H9 (cell line): Measurements from ENCODE around the gene METRNL. TPM values are rescaled to one million over a fixed set of nuclear protein-coding genes. Genes with fewer than 3 reads are reported as not detected.

Experiments used
- DNase-seq: peaks from one replicate; pipeline ENCODE4 v3.0.0-alpha.2; 2017
- H2AFZ ChIP-seq: one replicate; pipeline ENCODE4 v1.6.1; 2013; ENCODE audit warnings: mild to moderate bottlenecking, low read length, control low read depth, moderate library complexity
- H2AK5ac ChIP-seq: 2 replicates; pipeline ENCODE4 v1.6.1; 2013; ENCODE audit warnings: low read length, control low read depth, mixed read lengths; ENCODE audit not compliant: insufficient read length
- H2BK120ac ChIP-seq: one replicate; pipeline ENCODE4 v1.6.1; 2013; ENCODE audit warnings: low read depth, mild to moderate bottlenecking, low read length, control low read depth, inconsistent platforms; ENCODE audit not compliant: poor library complexity, severe bottlenecking
- H2BK12ac ChIP-seq: 2 replicates; pipeline ENCODE4 v1.6.1; 2013; ENCODE audit warnings: low read length, control low read depth, mixed read lengths, low read depth; ENCODE audit not compliant: insufficient read length
- H2BK15ac ChIP-seq: 2 replicates; pipeline ENCODE4 v1.6.1; 2013; ENCODE audit warnings: low read depth, low read length, control low read depth
- H2BK20ac ChIP-seq: one replicate; pipeline ENCODE4 v1.6.1; 2013; ENCODE audit warnings: low read depth, mild to moderate bottlenecking, low read length, control low read depth, inconsistent platforms; ENCODE audit not compliant: poor library complexity, severe bottlenecking
- H2BK5ac ChIP-seq: 2 replicates; pipeline ENCODE4 v1.6.1; 2013; ENCODE audit warnings: low read length, control low read depth, mixed read lengths; ENCODE audit not compliant: insufficient read length
- H3K14ac ChIP-seq: 2 replicates; pipeline ENCODE4 v1.6.1; 2013; ENCODE audit warnings: low read length, control low read depth; ENCODE audit not compliant: insufficient read depth
- H3K18ac ChIP-seq: 2 replicates; pipeline ENCODE4 v1.6.1; 2013; ENCODE audit warnings: low read depth, mild to moderate bottlenecking, mixed read lengths, low read length, control low read depth; ENCODE audit not compliant: insufficient read length
- H3K23ac ChIP-seq: 2 replicates; pipeline ENCODE4 v1.6.1; 2013; ENCODE audit warnings: low read length, control low read depth, mixed read lengths, low read depth; ENCODE audit not compliant: insufficient read length
- H3K23me2 ChIP-seq: 2 replicates; pipeline ENCODE4 v1.6.1; 2013; ENCODE audit warnings: low read depth, mild to moderate bottlenecking, mixed read lengths, low read length, control low read depth; ENCODE audit not compliant: insufficient read length, poor library complexity, severe bottlenecking
- H3K27ac ChIP-seq: 2 replicates; pipeline ENCODE4 v1.5.1; 2013; ENCODE audit warnings: low read length, control low read depth, mixed read lengths, low read depth; ENCODE audit not compliant: insufficient read length
- H3K27me3 ChIP-seq: 2 replicates; pipeline ENCODE4 v1.6.1; 2013; ENCODE audit warnings: low read length, control low read depth, inconsistent platforms; ENCODE audit not compliant: insufficient read depth
- H3K4ac ChIP-seq: 2 replicates; pipeline ENCODE4 v1.6.1; 2013; ENCODE audit warnings: low read depth, mild to moderate bottlenecking, control low read depth, inconsistent platforms, low read length, moderate library complexity
- H3K4me1 ChIP-seq: 2 replicates; pipeline ENCODE4 v1.6.1; 2013; ENCODE audit warnings: low read length, control low read depth, inconsistent platforms; ENCODE audit not compliant: insufficient read depth
- H3K4me2 ChIP-seq: 2 replicates; pipeline ENCODE4 v1.6.1; 2013; ENCODE audit warnings: low read length, control low read depth, mixed read lengths; ENCODE audit not compliant: insufficient read length, insufficient read depth
- H3K56ac ChIP-seq: 2 replicates; pipeline ENCODE4 v1.6.1; 2013; ENCODE audit warnings: low read depth, mild to moderate bottlenecking, mixed read lengths, low read length, control low read depth; ENCODE audit not compliant: insufficient read length
- H3K79me1 ChIP-seq: 2 replicates; pipeline ENCODE4 v1.6.1; 2013; ENCODE audit warnings: low read depth, mild to moderate bottlenecking, moderate library complexity, low read length, control low read depth, inconsistent platforms; ENCODE audit not compliant: insufficient read depth, poor library complexity, severe bottlenecking
- H3K79me2 ChIP-seq: 2 replicates; pipeline ENCODE4 v1.6.1; 2013; ENCODE audit warnings: low read length, control low read depth, inconsistent platforms; ENCODE audit not compliant: insufficient read depth
- H3K9ac ChIP-seq: 2 replicates; pipeline ENCODE4 v1.6.1; 2013; ENCODE audit warnings: low read length, control low read depth, mixed read lengths; ENCODE audit not compliant: insufficient read length; ENCODE audit errors: extremely low read depth
- H3K9me3 ChIP-seq: one replicate; pipeline ENCODE4 v1.6.1; 2013; ENCODE audit warnings: low read depth, low read length, inconsistent platforms; ENCODE audit not compliant: control insufficient read depth
- H3T11ph ChIP-seq: one replicate; pipeline ENCODE4 v1.6.1; 2013; ENCODE audit warnings: mild to moderate bottlenecking, low read length, control low read depth, inconsistent platforms
- H4K20me1 ChIP-seq: one replicate; pipeline ENCODE4 v1.6.1; 2013; ENCODE audit not compliant: control insufficient read depth, insufficient read length, insufficient read depth
- H4K5ac ChIP-seq: 2 replicates; pipeline ENCODE4 v1.6.1; 2013; ENCODE audit warnings: low read depth, mild to moderate bottlenecking, mixed read lengths, low read length, control low read depth; ENCODE audit not compliant: insufficient read length
- H4K8ac ChIP-seq: replicated peaks from 2 replicates; pipeline ENCODE4 v1.6.1; 2013; ENCODE audit warnings: low read length, control low read depth, mixed read lengths, low read depth; ENCODE audit not compliant: insufficient read length
- H4K91ac ChIP-seq: 2 replicates; pipeline ENCODE4 v1.6.1; 2013; ENCODE audit warnings: low read depth, mild to moderate bottlenecking, moderate library complexity, mixed read lengths, low read length, control low read depth; ENCODE audit not compliant: insufficient read length
- H3K27ac Mint-ChIP-seq, 3 experiments: 2 replicates in 2 of 3; 3 replicates in 1 of 3; pipeline ENCODE4 v1.8.0; 2020 to 2021; ENCODE audit warnings: mixed read lengths in 3 of 3, mild to moderate bottlenecking in 1 of 3, moderate library complexity in 1 of 3
- H3K27me3 Mint-ChIP-seq: 2 replicates; pipeline ENCODE4 v1.8.0; 2021; ENCODE audit warnings: low read depth, mild to moderate bottlenecking, moderate library complexity, mixed read lengths
- H3K36me3 Mint-ChIP-seq, 3 experiments: 2 replicates in 2 of 3; 3 replicates in 1 of 3; pipeline ENCODE4 v1.8.0; 2020 to 2021; ENCODE audit warnings: low read depth in 3 of 3, mixed read lengths in 3 of 3; ENCODE audit not compliant: insufficient read depth in 1 of 3
- H3K4me1 Mint-ChIP-seq, 2 experiments: 2 replicates each; pipeline ENCODE4 v1.8.0; 2020; ENCODE audit warnings: mixed read lengths in 2 of 2
- H3K4me3 Mint-ChIP-seq, 2 experiments: 2 replicates in 1 of 2; 3 replicates in 1 of 2; pipeline ENCODE4 v1.8.0; 2020 to 2021; ENCODE audit warnings: mild to moderate bottlenecking in 2 of 2, mixed read lengths in 2 of 2, moderate library complexity in 1 of 2
- H3K9me3 Mint-ChIP-seq, 2 experiments: 2 replicates in 1 of 2; 3 replicates in 1 of 2; pipeline ENCODE4 v1.8.0; 2020; ENCODE audit warnings: mild to moderate bottlenecking in 2 of 2, mixed read lengths in 2 of 2, moderate library complexity in 1 of 2
- CTCF ChIP-seq: fragments of 200-600 bp; sonication (generic); conservative IDR thresholded peaks from 3 replicates; pipeline ENCODE4 v1.8.0; 2021; ENCODE audit warnings: antibody characterized with exemption, mild to moderate bottlenecking
- WGBS: extraction: QIAGEN DNeasy Blood & Tissue Kit; methylation state at CpG from one replicate; pipeline ENCODE4 v1.1.7; 2013; ENCODE audit warnings: missing lambda C conversion rate, low lambda C conversion rate, mixed read lengths; ENCODE audit not compliant: insufficient read length; ENCODE audit errors: extremely low coverage; 5-methylcytosine and 5-hydroxymethylcytosine counted together
- total RNA-seq: library from RNA; stranded (reverse); gene quantifications from 2 replicates; pipeline ENCODE4 v1.2.1, GENCODE V29; 2021

METRNL gene
- total RNA-seq, 1 experiment from 2014 or later, result 21.4 TPM

DNA sequence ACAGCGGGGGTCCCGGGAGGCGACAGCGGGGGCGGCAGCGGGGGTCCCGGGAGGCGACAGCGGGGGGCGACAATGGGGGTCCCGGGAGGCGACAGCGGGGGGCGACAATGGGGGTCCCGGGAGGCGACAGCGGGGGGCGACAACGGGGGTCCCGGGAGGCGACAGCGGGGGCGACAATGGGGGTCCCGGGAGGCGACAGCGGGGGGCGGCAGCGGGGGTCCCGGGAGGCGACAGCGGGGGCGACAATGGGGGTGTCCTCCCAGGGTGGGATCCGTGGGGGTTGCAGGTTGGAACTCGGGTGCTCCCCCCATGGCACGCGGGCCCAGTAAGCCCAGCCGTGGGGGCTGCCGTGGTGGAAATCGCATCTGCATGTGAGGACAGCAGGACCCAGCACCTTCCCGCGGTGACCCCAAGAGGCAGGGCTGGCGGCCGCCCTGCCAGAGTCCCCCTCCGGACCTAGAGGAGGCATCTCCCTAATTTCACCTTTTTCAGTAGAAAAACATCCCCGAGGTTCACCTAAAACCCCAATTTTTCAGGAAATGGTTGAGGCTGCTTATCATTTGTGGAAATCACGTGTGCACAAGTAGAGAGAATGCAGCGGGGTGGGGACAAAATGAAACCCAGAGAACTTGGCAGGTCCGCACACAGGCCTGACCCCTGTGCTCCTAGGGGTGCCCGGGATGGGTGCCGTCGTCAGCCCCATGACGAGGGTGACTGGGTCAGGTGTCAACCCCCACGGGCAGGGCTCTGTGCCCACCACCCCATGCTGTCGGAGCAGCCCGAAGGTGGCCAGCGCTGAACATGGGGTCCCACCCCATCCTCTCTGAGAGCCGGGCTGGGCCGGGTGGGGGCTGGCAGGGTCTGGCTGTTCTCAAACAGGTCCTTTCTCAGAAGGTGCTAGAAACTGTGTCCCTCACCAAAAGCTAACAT, 10.5 kb upstream of the METRNL start:
- H4K91ac ChIP-seq, result no peak overlapping the region

More for the DNA sequence above, 10.5 kb upstream of the METRNL start:
- Histone ChIP-seq H2BK15ac (no peak overlapping the region), H3K18ac (no peak overlapping the region), H3K9me3 (no peaks in the 10 kb centered on the region), H3K4me2 (no peak overlapping the region), H4K8ac (no peak overlapping the region), H3K79me2 (no peaks in the 10 kb centered on the region), H4K5ac (no peak overlapping the region), H2AK5ac (no peak overlapping the region), H2AFZ (no peak overlapping the region), H3K23me2 (no peaks in the 10 kb centered on the region), H3K27me3 (no peaks in the 10 kb centered on the region), H3K27ac (no peak overlapping the region), H2BK120ac (no peak overlapping the region), H2BK5ac (no peak overlapping the region), H3K4me1 (no peaks in the 10 kb centered on the region), H3K9ac (no peak overlapping the region), H3K23ac (no peak overlapping the region), H3K56ac (no peak overlapping the region), H2BK12ac (no peak overlapping the region), H2BK20ac (no peak overlapping the region), H3K4ac (no peak overlapping the region), H3K14ac (no peak overlapping the region), H3T11ph (no peak overlapping the region), H4K20me1 (no peaks in the 10 kb centered on the region), H3K79me1 (no peaks in the 10 kb centered on the region)
- H3K9me3 Mint-ChIP-seq, result 0 out of 5 replicates have a peak, but pooled peaks cover 0 to 2% of the 10 kb centered on the region in 2 experiments
- no peaks in the 10 kb centered on the region for H3K27me3 Mint-ChIP-seq
- no peak for DNase-seq
- 0 out of 4 replicates have a peak, but pooled peaks cover 0 to 5% of the 10 kb centered on the region in 2 experiments for H3K4me1 Mint-ChIP-seq
- H3K36me3 Mint-ChIP-seq, result no peaks in the 10 kb centered on the region
- WGBS, result no CpG with 5 or more reads among the region's 58 CpGs
- H3K27ac Mint-ChIP-seq, result no peak overlapping the region; a peak in 1 of 7 replicates
- no peak for TF ChIP-seq CTCF
- no peak overlapping the region for H3K4me3 Mint-ChIP-seq
